GF-D8 (cell line): ENCODE data around the gene PSMB4.
"Not testable (repeated sequence)": the region's sequence is repeated elsewhere in the genome, so short reads cannot be mapped to it uniquely, and the experiment has no call there.

Source experiments
- DNase-seq: peaks from one replicate; lab custom pipeline; 2025; lab: John Stamatoyannopoulos, UW

Gene PSMB4

DNA sequence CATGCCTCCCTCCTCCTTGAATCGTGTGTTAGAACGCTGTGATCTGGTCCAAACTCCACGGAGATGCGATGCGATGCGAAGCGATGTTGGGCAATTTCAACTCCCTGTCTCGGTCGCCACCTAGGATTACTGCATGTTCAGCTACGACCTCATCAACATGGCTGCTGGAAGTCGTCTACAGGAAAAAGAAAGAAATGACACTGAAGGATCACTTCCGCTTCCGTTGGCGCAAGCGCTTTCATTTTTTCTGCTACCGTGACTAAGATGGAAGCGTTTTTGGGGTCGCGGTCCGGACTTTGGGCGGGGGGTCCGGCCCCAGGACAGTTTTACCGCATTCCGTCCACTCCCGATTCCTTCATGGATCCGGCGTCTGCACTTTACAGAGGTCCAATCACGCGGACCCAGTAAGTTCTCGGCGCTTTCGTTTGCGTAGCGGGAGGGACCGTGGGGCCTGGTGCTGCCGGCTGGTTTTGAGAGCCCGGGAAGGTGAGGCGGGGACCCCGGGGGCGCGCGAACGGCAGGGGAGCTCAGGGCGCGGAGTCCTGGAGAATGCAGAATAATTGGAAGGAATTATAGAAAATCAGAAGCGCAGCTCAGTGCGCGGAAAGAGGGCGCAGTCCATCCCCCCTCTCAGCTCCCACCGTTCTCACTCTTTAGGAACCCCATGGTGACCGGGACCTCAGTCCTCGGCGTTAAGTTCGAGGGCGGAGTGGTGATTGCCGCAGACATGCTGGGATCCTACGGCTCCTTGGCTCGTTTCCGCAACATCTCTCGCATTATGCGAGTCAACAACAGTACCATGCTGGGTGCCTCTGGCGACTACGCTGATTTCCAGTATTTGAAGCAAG is at the start of gene PSMB4:
Gene PSMB4, plus strand, starts transcription at position 250 of the 848 bp plus-strand sequence. Its CDS starts 15 bp downstream, at position 265.
- peak; percentile 89 for DNase-seq

DNA sequence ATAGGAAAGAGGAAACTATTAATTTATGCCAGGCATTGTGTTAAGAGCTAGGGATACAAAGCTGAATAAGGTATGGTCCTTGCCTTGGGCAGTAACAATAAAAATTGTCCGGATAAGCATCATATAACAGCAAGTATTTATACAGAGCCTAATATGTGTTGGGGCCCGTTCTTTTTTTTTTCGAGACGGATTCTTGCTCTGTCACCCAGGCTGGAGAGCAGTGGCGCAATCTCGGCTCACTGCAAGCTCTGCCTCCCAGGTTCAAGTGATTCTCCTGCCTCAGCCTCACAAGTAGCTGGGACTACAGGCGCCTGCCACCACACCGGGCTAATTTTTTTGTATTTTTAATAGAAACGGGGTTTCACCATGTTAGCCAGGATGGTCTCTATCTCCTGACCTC is 49.0 kb upstream of the PSMB4 start:
- not testable (repeated sequence) for DNase-seq

DNA sequence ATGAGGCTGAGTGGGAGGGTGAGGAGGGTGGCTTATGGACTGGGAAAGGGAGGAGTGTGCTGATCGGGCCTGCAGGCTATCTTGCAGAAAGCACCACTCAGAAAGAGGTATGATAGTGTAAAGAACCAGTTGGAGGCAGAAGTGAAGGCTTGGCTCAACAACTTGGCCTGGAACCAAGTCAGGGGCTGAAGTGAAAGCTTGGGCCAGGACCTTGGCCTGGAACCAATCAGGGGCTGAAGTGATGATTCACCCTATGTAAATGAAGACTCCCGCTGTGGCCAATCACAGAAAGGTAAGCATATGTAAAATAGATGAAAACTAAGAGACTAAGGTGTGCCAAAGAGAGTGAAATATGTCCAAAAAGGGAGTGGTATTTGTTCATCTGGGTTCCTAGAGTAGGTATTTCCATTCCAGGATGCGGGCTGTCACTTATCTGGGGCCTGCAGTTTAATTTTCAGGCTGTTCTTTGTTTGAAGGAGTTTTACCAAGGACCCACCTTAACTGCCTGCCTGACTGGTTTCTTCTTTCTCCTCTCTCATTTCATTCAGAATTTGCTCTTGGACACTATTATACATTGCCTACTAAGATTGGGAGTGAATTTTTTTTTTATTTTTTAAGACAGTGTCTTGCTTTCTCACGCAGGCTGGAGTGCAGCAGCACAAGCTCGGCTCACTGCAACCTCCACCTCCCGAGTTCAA is 47.2 kb upstream of the PSMB4 start:
- no peak for DNase-seq

DNA sequence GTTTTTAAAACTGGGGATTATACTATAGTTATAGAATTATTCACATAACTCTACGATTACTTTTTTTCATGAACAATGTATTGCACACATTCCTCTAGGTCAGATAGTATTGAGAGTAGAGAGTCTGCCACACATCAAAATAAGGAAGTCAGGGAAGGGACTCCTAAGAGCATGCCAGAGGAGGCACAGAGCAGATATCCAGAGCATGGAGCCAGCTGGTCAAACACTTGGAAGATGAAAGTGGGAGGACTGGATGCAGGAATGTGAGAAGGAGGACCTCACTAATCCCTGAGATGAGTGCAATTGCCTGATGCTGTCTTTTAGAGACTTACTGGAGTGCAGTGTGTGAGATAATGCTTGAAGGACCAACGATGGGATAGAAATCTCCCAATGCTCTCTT is 42.7 kb upstream of the PSMB4 start:
- DNase-seq: no peak

DNA sequence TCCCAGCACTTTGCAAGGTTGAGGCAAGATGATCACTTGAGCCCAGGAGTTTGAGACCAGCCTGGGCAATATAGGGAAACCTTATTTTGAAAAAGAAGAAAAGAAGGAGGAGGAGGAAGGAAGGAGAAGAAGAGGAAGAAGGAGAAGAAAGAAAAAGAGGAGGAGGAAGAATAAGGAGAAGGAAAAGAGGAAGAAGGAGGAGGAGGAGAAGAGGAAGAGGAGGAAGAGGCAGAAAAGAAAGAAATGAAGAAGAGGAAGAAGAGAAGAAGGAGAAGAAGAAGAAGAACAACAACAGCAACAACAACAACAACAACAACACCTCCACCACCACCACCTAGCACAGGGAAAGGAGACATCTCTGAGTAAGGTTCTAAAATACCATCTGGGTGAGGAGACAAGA is 37.5 kb upstream of the PSMB4 start:
- no peak for DNase-seq

DNA sequence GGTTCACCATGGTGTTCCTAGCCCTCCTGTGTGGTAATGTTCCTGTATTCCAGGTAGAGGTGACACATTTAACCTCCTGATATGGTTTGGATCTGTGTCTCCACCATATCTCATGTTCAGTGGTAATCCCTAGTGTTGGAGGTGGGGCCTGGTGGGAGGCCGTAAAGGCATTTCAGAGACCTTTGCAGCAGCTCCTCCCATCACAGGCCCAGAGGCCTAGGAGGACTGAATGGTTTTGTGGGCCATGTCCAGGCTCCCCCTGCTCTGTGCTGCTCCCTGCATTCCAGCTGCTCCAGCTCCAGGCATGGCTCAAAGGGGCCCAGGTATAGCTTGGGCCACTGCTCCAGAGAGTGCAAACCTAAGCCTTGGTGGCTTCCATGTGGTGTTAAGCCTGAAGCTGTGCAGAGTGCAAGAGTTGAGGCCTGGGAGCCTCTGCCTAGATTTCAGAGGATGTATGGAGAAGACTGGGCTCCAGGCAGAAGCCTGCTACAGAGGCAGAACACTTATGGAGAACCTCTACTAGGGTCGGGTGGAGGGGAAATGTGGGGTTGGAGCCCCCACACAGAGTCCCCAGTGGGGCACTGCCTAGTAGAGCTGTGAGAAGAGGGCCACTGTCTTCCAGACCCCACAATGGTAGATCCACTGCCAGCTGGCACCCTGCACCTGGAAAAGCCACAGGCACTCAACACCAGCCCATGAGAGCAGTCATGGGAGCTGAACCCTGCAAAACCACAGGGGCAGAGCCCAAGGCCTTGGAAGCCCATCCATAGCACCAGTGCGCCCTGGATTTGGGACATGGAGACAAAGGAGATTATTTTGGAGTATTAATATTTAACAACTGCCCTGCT is 36.8 kb upstream of the PSMB4 start:
- DNase-seq: no peak

DNA sequence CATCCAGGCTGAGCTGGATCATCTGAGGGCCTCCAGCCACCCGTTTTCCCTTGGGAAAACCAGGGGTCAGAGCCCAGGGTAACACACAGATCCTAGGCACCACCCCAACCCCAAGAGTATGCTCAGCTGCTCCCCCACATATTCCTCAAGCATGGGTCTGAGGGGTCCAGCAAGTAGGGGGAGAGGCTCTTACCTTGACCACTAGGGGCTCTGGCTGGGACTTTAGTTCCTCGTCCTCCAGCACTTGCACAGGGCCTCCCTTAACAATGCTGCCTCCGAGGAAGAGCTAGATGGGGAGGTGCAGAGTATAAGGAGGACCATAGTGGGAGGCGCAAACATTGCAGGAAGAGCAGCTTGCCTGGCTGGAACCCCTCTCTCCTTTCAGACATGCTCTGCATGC is 34.4 kb upstream of the PSMB4 start:
- DNase-seq: no peak

DNA sequence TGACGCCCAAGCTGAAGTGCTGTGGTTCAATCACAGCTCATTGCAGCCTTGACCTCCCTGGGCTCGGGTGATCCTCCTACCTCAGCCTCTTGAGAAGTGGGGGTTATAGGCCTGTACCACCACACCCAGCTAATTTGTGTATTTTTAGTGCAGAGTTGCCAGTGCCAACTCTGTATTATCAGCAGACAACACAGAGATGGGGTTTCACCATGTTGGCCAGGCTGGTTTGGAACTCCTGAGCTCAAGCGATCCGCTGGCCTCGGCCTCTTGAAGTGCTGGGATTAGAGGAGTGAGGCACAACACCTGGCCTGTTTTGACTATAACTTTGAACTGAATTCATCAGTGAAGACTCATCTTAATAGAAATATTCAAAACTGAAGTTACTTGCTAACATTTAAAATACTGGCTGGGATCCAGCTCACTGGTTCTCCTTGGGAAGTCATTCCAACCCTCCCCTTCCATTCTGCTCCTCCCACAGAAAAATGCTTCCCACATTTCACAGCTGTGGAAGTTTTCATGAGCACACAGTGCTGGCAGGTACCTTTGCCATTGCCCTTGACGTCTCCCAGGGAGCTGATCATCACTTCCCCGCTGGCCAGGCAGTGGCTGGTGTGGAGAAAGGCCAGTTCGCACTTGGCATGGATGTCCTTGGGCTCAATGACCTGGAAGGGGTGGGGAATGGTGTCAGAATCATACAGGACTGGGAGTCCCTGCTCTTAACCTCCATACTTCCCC is 31.5 kb upstream of the PSMB4 start:
- DNase-seq: no peak

DNA sequence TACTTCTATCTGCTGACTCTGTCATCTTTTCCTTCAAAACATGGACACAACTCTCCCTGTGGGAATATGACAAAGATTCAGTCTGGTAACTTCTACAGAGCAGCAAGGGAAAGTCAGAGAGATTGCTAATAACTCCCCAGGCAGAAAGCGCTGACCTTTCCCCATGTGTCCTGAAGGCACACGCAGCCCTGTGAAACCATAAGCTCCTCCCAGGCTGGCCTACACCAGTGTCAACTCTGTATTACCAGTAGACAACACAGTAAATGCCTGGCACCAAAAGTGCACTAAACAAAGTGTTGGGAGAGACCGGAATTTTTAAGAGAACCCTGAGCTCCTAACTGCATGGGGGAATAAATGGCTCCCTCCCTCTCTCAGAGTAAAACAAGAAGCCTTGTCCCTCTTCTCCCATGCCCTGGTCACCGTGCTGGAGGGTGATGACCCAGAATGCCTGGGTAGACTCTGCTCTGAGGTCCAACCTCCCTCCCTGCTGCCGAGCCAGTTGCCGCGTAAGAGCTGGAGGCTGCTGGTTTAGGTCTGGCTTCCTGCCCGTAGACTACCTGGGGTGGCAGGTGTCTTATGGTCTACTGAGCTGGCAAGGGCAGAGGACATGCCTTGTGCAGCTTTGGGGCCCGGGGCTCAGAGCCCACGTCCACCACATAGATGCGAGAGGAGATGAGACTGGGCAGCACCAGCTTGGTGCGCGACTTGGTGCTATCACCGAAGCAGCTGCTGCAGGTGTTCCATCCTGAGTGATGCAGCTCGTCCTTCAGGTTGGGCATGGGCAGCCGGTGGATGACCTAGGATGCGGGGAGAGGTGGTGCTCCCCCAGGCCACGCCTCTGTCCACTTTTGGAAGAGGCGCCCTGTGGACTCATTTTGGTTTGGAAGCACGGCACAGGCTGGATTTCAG is 30.7 kb upstream of the PSMB4 start:
- DNase-seq: no peak

DNA sequence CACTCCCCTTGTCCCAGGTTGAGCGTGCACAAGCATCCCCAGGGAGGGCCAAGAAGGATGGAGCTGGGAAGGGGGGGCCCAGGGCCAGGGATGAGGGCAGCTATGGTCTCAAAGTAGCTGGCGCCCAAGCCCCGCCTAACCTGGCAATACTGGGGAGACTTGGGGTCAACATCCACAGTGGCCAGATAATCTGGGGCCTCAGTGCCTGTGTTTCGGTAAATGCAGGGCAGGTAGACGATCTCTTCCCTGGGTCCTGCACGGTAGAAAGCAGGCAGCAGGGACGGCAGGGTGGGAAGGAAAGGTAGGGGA is 30.1 kb upstream of the PSMB4 start:
- no peak for DNase-seq

DNA sequence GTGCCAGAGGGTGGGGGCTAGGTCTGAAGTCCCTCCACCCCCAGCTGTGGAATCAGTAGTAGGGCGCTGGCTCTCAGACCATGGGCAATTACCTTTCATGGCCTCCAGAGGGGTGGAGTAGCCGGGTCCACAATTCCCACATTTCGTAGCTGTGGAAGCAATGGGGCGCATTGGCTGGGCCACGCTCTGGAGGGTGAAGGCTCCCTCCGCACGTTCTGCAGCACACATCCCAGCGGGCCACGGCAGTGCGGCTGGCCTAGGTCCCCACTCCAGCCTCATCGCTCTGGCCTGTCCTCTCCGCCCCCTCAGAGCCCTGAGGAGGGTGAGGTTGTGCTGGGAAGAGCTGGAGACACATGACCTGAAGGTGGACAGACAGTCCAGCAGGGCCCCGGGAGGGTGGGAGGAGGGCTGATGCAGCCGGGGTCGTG is 29.7 kb upstream of the PSMB4 start:
- no peak for DNase-seq

DNA sequence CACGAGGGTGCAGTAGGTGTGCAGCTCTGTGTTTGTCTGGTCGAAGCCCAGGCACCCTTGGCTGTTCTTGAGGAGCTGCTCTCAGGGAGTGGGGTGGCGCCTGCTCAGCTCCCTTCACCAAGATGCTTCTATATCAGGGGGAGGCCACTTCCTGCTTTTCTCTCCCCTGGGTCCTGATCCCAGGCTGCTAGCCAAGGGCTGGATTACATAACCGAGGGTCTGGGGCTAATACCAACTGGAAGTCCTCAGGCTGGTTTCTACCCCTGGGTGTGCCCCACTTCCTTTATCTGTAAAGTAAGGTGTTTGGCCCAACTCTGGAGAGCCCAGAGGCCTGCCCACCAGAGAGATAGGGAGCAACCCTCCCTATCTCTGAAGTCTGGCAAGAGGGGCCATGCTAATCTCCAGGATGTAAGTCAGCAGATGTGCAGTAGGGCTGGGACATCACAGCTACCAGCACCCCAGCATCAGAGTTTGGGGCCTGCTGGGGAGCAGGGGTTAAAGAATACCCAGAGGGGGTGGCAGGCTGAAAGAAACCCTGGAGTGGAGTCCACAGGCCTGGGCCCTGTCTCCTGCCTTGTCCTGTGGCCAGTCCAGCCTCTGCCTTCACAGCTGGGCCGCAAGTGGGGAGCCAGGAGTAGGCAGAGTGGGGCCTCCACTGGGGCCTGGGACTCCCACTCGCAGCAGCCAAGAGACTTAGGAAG is 29.0 kb upstream of the PSMB4 start:
- peak; percentile 9 for DNase-seq

DNA sequence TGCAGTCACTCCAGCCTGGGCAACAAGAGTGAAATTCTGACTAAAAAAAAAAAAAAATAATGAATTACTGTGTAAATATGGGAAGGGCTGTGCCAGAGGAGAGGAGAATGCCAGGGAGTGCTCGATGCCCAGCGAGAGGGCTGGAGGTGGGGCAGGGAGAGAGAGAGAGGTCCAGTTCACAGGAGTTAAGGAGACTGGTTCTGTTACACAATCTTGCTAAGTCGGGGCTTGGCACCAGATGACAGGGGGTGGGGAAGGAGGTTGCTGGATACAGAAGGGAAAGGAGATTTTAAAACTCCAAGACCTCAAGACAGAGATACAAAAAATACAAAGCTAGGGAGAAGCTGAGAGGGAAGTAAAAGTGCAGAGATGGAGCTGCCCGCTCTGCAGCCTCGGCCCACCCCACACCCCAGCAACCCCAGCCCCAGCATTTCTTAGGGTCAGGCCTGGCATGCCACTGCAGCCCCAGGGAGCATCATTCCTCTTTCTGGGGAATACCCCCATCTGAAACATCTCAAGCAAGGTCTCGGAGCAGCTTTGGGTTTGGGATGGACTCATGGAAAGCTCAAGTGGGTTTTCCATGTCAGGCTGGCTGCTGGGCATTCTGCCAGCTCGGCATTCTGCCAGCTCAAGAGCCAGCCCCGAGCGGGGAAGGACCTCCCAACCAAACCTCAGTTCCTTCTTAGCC is 27.9 kb upstream of the PSMB4 start:
- no peak for DNase-seq

DNA sequence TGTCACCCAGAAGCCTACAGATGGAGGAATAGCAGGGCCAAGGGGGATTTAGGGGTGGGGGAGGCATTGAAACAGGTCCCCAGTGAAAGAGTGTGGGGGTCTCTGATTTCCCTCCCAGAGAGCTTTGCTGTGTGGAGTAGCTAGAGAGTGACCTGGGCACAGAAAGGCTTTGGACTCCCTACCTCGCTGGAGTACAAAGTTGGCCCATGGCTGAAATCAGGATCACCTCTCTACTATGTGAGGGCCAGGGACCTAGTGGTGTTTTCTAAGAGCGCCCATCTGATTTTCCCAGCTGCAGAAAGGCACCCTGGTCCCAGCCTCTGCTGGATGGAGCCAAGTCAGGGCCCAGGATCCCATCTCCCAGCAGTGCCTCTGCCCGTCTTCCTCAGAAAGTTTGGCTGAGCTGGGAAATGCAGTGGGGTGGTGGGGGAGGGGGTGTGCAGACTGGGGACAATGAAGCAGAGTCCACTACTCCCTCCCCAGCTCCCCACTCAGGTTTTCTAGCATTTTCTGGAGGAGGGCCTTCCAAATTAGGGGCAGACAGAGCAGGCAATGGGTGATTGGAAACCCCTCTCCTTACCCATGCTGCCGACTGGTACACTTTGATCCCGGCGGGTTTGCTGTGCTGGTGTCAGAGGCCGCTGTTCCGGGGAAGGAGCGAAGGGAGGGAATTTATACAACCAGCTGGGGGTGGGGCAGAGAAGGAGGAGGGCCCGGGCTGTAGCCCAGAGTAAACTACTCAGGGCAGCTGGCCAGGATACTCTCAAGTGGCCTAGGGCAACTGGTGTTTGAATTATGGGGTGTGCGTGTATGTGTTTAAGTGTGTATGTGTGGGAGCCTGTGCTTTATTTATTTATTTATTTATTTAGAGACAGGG is 27.1 kb upstream of the PSMB4 start, which contains the start of gene SELENBP1:
Gene SELENBP1, minus strand, starts transcription at position 648 of the 877 bp plus-strand sequence. Its CDS starts 64 bp downstream, at position 584.
- DNase-seq: no peak

DNA sequence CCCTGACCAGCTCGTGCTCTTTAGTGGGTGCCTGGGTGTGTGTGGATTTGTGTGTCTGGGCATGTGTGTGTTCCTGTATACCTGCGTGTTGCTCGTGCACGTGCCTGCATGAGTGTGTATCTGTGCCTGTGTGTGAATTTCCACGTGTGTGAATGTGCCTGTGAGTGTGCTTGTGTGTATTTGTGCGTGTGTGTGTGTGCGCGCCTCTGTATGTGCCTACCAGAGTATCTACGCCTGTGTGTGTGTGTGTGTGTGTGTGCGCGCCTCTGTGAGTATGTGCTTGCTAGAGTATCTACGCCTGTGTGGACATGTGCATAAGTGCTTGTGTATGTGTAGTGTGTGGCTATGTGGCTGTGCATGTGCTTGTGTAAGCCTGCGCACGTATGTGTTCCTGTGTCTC is 26.2 kb upstream of the PSMB4 start:
- DNase-seq: no peak

DNA sequence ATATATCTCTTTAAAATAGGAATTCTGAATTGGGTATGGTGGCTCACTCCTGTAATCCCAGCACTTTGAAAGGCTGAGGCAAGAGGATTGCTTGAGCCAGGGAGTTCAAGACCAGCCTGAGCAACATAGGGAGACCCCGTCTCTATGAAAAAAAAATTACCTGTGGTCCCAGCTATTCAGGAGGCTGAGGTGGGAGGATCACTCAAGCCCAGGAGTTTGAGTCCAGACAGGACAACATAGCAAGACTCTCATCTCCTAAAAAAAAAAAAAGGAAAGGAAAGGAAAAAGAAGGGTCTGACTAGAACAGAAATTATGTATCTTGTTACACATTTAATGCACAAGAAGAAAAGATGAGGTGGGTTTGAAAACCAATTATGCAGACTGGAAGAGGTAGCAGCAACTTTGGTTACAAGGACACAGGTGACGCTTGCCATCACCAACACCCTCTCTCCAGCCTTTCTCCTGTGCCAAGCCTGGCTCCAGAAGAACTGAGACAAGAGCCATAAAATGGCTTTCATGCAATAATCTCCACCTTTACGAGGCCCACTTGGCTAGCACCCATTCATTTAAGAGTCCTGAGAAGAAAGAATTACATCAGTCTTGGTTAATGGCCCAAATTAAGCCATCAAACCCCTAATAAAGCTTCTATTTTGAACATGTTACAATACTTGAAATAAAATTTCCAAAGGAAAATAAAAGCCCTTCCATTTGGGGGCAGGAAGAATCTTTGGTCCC is 22.1 kb upstream of the PSMB4 start:
- no peak for DNase-seq

DNA sequence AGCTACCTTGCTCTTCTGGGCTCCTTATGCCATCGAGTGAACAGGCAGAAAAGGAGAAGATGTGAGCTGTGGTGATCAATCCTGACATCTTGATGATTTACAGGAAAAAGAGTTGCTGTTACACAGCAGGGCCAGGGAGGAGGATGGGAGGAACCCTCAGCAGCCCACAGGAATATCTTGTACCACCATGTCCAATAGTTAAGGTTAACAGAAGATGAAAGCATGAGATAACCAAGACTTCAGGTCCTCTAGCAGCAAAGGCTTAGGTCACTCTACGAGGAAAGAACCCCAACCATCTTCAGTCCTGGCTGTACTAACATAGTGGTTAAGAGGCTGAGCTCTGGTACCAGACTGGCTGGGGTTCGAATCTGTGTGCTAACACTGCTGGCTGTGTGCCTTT is 14.8 kb upstream of the PSMB4 start:
- DNase-seq: no peak

DNA sequence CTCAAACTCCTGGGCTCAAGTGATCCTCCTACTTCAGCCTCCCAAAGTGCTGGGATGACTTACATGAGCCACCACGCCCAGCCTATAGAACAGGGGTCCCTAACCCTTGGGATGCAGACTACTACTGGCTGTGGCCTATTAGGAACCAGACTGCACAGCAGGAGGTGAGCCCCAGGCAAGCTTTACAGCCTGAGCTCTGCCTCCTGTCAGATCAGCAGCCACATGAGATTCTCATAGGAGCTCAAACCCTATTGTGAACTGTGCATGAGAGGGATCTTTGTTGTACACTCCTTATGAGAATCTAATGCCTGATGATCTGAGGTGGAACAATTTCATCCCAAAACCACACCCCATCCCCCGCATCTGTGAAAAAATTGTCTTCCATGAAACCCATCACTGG is 13.4 kb upstream of the PSMB4 start:
- DNase-seq: no peak
